GM12878 (cell line): ENCODE measurements around the gene PRMT7. TPM values are rescaled to one million over a fixed set of nuclear protein-coding genes. Genes with fewer than 3 reads are reported as not detected.

Source experiments
- ATAC-seq: fragments of 200-7000 bp; cut with Tn5 transposase; 3 replicates; pipeline ENCODE4 v1.9.1; 2020; ENCODE audit warnings: mild to moderate bottlenecking, moderate library complexity
- BruUV-seq: library from RNA; stranded (reverse); fragments of 400-500 nt; replicated peaks from 2 replicates; lab custom pipeline; 2021; lab: Mats Ljungman, UMichigan
- CTCF ChIA-PET: fragments of 300-600 bp; sonication (Branson Sonifier 250); formaldehyde crosslinking; extraction: SDS; loops from one replicate; lab custom pipeline; 2021; ENCODE audit warnings: inconsistent platforms; lab: Yijun Ruan, JAX
- POLR2A ChIA-PET: fragments of 350-600 bp; formaldehyde crosslinking; extraction: SDS; loops from one replicate; lab custom pipeline; 2021; ENCODE audit warnings: inconsistent platforms; lab: Charles Lee
- RAD21 ChIA-PET: fragments of 300-600 bp; sonication (Branson Sonifier 250); formaldehyde crosslinking; loops from one replicate; lab custom pipeline; 2023; ENCODE audit warnings: antibody characterized with exemption; ENCODE audit not compliant: unreplicated experiment; lab: Charles Lee
- SMC1A ChIA-PET: fragments of 300-600 bp; sonication (Branson Sonifier 250); formaldehyde crosslinking; loops from one replicate; lab custom pipeline; 2023; ENCODE audit not compliant: unreplicated experiment, uncharacterized antibody; lab: Charles Lee
- DNase-seq: peaks from one replicate; pipeline ENCODE4 v3.0.0-alpha.2; 2011; ENCODE audit warnings: low read depth, low spot score
- FAIRE-seq: peaks from 3 replicates; lab custom pipeline; 2011; peaks lifted over from hg19 to GRCh38; lab: Jason Lieb, UNC
- H2AFZ ChIP-seq: 2 replicates; pipeline ENCODE4 v1.6.0; 2011; ENCODE audit warnings: low read depth, low read length, control low read depth; ENCODE audit not compliant: control insufficient read depth
- H3K27ac ChIP-seq: 2 replicates; pipeline ENCODE4 v1.5.1; 2011; ENCODE audit warnings: control low read depth; ENCODE audit not compliant: control insufficient read depth, insufficient read depth
- H3K27me3 ChIP-seq, 2 experiments: replicated peaks in 1 of 2; 2 replicates each; pipeline versions ENCODE4 v1.6.0 to v1.6.1; 2011; ENCODE audit warnings: low read length in 1 of 2; ENCODE audit not compliant: control insufficient read depth in 2 of 2, insufficient read depth in 2 of 2
- H3K36me3 ChIP-seq, 2 experiments: 2 replicates each; pipeline ENCODE4 v1.5.1; 2011; ENCODE audit warnings: low read length in 1 of 2; ENCODE audit not compliant: control insufficient read depth in 2 of 2, insufficient read depth in 2 of 2
- H3K4me1 ChIP-seq: 2 replicates; pipeline ENCODE4 v1.6.1; 2011; ENCODE audit warnings: mild to moderate bottlenecking, low read length, moderate library complexity, mixed read lengths; ENCODE audit not compliant: control insufficient read depth, insufficient read depth
- H3K4me2 ChIP-seq: 2 replicates; pipeline ENCODE4 v1.6.0; 2011; ENCODE audit warnings: control low read depth; ENCODE audit not compliant: control insufficient read depth, insufficient read depth
- H3K4me3 ChIP-seq: fragments of 200-600 bp; sonication (generic); 2 replicates; pipeline ENCODE4 v1.5.1; 2016
- H3K79me2 ChIP-seq: 2 replicates; pipeline ENCODE4 v1.6.0; 2011; ENCODE audit warnings: low read length; ENCODE audit not compliant: control insufficient read depth, insufficient read depth
- H3K9ac ChIP-seq: 2 replicates; pipeline ENCODE4 v1.8.0; 2011; ENCODE audit warnings: low read length, control low read depth, mixed read lengths; ENCODE audit not compliant: control insufficient read depth, insufficient read depth
- H3K9me3 ChIP-seq: replicated peaks from 3 replicates; pipeline ENCODE4 v1.5.1; 2011; ENCODE audit warnings: mild to moderate bottlenecking, low read length; ENCODE audit not compliant: control insufficient read depth, insufficient read depth
- H4K20me1 ChIP-seq: 2 replicates; pipeline ENCODE4 v1.6.0; 2011; ENCODE audit not compliant: control insufficient read depth, insufficient read depth
- PAX8 ChIP-seq: fragments of 450-650 bp; IDR thresholded peaks from 2 replicates; pipeline ENCODE4 v1.6.1; 2017; ENCODE audit warnings: mild to moderate bottlenecking, moderate library complexity
- RB1 ChIP-seq: fragments of 450-650 bp; formaldehyde crosslinking; IDR thresholded peaks from 2 replicates; pipeline ENCODE4 v1.6.1; 2017; ENCODE audit warnings: mild to moderate bottlenecking, borderline replicate concordance
- SIX5 ChIP-seq: IDR thresholded peaks from 2 replicates; pipeline ENCODE4 v1.6.1; 2011; ENCODE audit warnings: mild to moderate bottlenecking, low read depth, low read length, moderate library complexity; ENCODE audit not compliant: severe bottlenecking
- SMAD1 ChIP-seq: fragments of 450-650 bp; IDR thresholded peaks from 2 replicates; pipeline ENCODE4 v1.6.1; 2018; ENCODE audit warnings: mild to moderate bottlenecking, low read depth; ENCODE audit not compliant: partially characterized antibody
- SPI1 ChIP-seq: IDR thresholded peaks from 2 replicates; pipeline ENCODE4 v1.6.1; 2011; ENCODE audit warnings: low read depth, mild to moderate bottlenecking, low read length, moderate library complexity, borderline replicate concordance; ENCODE audit not compliant: insufficient read depth
- YY1 ChIP-seq: IDR thresholded peaks from 2 replicates; pipeline ENCODE4 v1.6.1; 2011; ENCODE audit warnings: low read depth, mild to moderate bottlenecking, low read length
- ZBED1 ChIP-seq: IDR thresholded peaks from 2 replicates; pipeline ENCODE4 v1.6.1; 2016; ENCODE audit warnings: borderline replicate concordance
- WGBS: methylation state at CpG from one replicate; pipeline ENCODE4 v1.1.6; 2016; ENCODE audit warnings: low lambda C conversion rate; ENCODE audit not compliant: insufficient replicate concordance, insufficient coverage; ENCODE audit errors: missing lambda C conversion rate; 5-methylcytosine and 5-hydroxymethylcytosine counted together
- in situ Hi-C: fragments of 300-500 bp; cut with MboI; formaldehyde crosslinking; loops from 9 replicates; pipeline ENCODE4 v1.14.3; 2018; ENCODE audit warnings: mixed read lengths
- intact Hi-C: fragments of 100-400 bp; cut with micrococcal nuclease; formaldehyde crosslinking; loops from one replicate; pipeline ENCODE4 v1.14.2; 2022; ENCODE audit not compliant: unreplicated experiment
- polyA plus RNA-seq, 11 experiments: library from polyadenylated mRNA; depleted of rRNA in 4 of 11; unstranded in 6 of 11; stranded (reverse) in 5 of 11; fragments of >200 nt; fragmentation: Nextera tagmentation in 4 of 11; fragmentation: Illumina TruSeq in 1 of 11; extraction: Ambion mirVana in 4 of 11; extraction: Trizol in 1 of 11; gene quantifications; 1 replicate in 1 of 11; 2 replicates in 10 of 11; pipeline versions ENCODE4 v1.2.1 to v1.2.3, GENCODE V29; 2011 to 2016; ENCODE audit warnings: inconsistent platforms in 2 of 11, missing spikeins in 2 of 11, low read depth in 1 of 11
- total RNA-seq, 4 experiments: library from RNA; depleted of rRNA in 3 of 4; stranded (reverse); fragments of >200 nt in 3 of 4; fragmentation: Illumina TruSeq in 1 of 4; extraction: Trizol in 1 of 4; gene quantifications; 2 replicates each; pipeline versions ENCODE4 v1.2.1 to v1.2.3, GENCODE V29; 2013 to 2021
- TF ChIP-seq, protein P1 (sequence below), 3 experiments: IDR thresholded peaks in 2 of 3; conservative IDR thresholded peaks in 1 of 3; 2 replicates each; pipeline ENCODE4 v1.5.1; 2011; ENCODE audit warnings: low read depth in 3 of 3, low read length in 3 of 3, mild to moderate bottlenecking in 3 of 3, control low read depth in 2 of 3, moderate library complexity in 2 of 3, inconsistent platforms in 1 of 3, mixed read lengths in 1 of 3; ENCODE audit not compliant: control insufficient read depth in 2 of 3, insufficient read depth in 1 of 3; ENCODE audit errors: extremely low read depth in 1 of 3

The PRMT7 gene
- total and polyA plus RNA-seq, 10 of the 15 experiments (the other 5 are each of a cell fraction or from before 2014, with no cell fraction given): 5.1 to 56.1 (median 42.0) TPM

DNA sequence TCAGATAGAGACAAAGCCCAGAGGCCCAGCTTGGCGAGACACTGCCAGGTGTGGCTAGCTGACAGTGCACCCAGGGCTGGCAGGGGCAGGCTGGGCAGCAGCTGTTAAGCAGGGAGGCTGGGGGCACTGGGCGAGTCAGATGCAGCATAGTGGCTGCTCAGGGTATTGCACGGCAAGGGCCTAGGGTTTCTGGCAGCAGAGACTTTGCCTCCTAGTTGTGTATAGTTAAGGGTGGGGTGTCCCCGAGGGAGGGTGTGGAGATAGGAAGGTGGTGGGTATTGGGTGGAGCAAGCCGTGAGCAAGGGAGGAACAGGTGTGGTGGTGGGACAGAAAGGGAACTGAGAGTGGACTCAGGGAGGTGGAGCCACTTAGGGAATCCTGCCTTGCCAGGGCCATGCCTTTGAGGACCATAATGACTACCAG lies 71.5 kb downstream of the PRMT7 start (continued):
- TF ChIP-seq, protein P1, sequence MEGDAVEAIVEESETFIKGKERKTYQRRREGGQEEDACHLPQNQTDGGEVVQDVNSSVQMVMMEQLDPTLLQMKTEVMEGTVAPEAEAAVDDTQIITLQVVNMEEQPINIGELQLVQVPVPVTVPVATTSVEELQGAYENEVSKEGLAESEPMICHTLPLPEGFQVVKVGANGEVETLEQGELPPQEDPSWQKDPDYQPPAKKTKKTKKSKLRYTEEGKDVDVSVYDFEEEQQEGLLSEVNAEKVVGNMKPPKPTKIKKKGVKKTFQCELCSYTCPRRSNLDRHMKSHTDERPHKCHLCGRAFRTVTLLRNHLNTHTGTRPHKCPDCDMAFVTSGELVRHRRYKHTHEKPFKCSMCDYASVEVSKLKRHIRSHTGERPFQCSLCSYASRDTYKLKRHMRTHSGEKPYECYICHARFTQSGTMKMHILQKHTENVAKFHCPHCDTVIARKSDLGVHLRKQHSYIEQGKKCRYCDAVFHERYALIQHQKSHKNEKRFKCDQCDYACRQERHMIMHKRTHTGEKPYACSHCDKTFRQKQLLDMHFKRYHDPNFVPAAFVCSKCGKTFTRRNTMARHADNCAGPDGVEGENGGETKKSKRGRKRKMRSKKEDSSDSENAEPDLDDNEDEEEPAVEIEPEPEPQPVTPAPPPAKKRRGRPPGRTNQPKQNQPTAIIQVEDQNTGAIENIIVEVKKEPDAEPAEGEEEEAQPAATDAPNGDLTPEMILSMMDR (IDR thresholded peaks at IDR 0.05 in 2 of 3, conservative IDR thresholded peaks at IDR 0.05 in 1 of 3; ENCODE audit: control insufficient read depth in 2 of 3, extremely low read depth in 1 of 3, insufficient read depth in 1 of 3, low read depth in 3 of 3, low read length in 3 of 3): peak in 2 of 3 experiments; percentile 57 to 62; a peak in 4 of 6 replicates
- TF ChIP-seq ZBED1: no peak
- TF ChIP-seq SPI1: peak; percentile 51; the same call in 1 of the 2 replicates

- no peak overlapping the region for H3K9ac ChIP-seq
- ChIA-PET SMC1A (interaction anchor here (0.6 to 1.6 kb wide), 10 partner anchors 11 to 1635 kb away, joined by 3 to 7 read pairs (median 3); no protein-coding TSS in a partner anchor), RAD21 (interaction anchor here (0.7 to 2.1 kb wide), 6 partner anchors 11 to 124 kb away, joined by 3 to 7 read pairs (median 3); no protein-coding TSS in a partner anchor)
These were observed 73.0 kb downstream of the PRMT7 start for GRCh38 chr16:68383858-68384257.

More at GRCh38 chr16:68383858-68384257, 73.0 kb downstream of the PRMT7 start:
- no peak overlapping the region for H2AFZ ChIP-seq
- 56% methylated on average over 4 of the region's 4 CpGs for WGBS
- no peak overlapping the region for H3K27ac ChIP-seq
- no peak for FAIRE-seq
- H3K4me3 ChIP-seq: no peak overlapping the region
- in situ Hi-C loops: no loop called here
- no peak for ATAC-seq
- H3K36me3 ChIP-seq: no peaks in the 10 kb centered on the region
- POLR2A ChIA-PET: interaction anchor here (0.8 kb wide), 1 partner anchor 14 kb away, joined by 3 read pairs; no protein-coding TSS in a partner anchor
- H3K79me2 ChIP-seq: no peaks in the 10 kb centered on the region
- intact Hi-C loops: no loop called here
- no peak for TF ChIP-seq SIX5
- no peak for TF ChIP-seq SMAD1
- TF ChIP-seq YY1: no peak
- no peak for TF ChIP-seq ZBED1
- no peak for TF ChIP-seq PAX8
- TF ChIP-seq RB1: no peak
- TF ChIP-seq, all 136 proteins: peak for 0
- Histone ChIP-seq H3K4me2 (no peak overlapping the region), H3K4me1 (peaks cover 10% of the 10 kb centered on the region), H4K20me1 (no peaks in the 10 kb centered on the region), H3K27me3 (no peaks in the 10 kb centered on the region; a peak in 1 of 4 replicates), H3K9me3 (no peaks in the 10 kb centered on the region)
- DNase-seq: no peak
- BruUV-seq: no TSS peak
- CTCF ChIA-PET: interaction anchor here (0.7 to 5.6 kb wide), 13 partner anchors 11 to 137 kb away, joined by 3 to 77 read pairs (median 4); partner anchors contain the start of gene SLC7A6
